SK-N-MC (cell line): ENCODE measurements around the gene ZNF496.

ENCODE experiments used
- DNase-seq: peaks from one replicate; pipeline ENCODE4 v3.0.0-alpha.2; 2011; ENCODE audit warnings: low read depth, low spot score
- H3K27ac ChIP-seq: fragments of 200-600 bp; sonication (generic); 2 replicates; pipeline ENCODE4 v1.5.1; 2016; ENCODE audit warnings: mixed run types
- H3K36me3 ChIP-seq: fragments of 200-600 bp; sonication (generic); 2 replicates; pipeline ENCODE4 v1.6.1; 2017; ENCODE audit warnings: antibody characterized with exemption, low read length, mixed read lengths; ENCODE audit not compliant: insufficient read depth
- H3K4me3 ChIP-seq: fragments of 200-600 bp; sonication (generic); 2 replicates; pipeline ENCODE4 v1.5.1; 2016
- H3K9ac ChIP-seq: fragments of 200-600 bp; sonication (generic); 2 replicates; pipeline ENCODE4 v1.8.0; 2017; ENCODE audit warnings: mixed run types, mixed read lengths; ENCODE audit not compliant: insufficient read length
- H3K9me3 ChIP-seq: fragments of 200-600 bp; sonication (generic); 2 replicates; pipeline ENCODE4 v1.6.1; 2017; ENCODE audit warnings: low read depth, mild to moderate bottlenecking, antibody characterized with exemption, low read length, moderate library complexity, mixed read lengths
- EZH2 ChIP-seq: fragments of 200-600 bp; sonication (generic); IDR thresholded peaks from one replicate; pipeline ENCODE4 v1.6.1; 2017; ENCODE audit warnings: antibody characterized with exemption
- FOXP2 ChIP-seq: optimal IDR thresholded peaks from 2 replicates; pipeline ENCODE3; 2011; ENCODE audit warnings: mild to moderate bottlenecking, moderate library complexity; ENCODE audit not compliant: insufficient read depth; ENCODE audit errors: extremely low read length, control extremely low read depth
- POLR2AphosphoS5 ChIP-seq: IDR thresholded peaks from 2 replicates; pipeline ENCODE4 v1.6.1; 2012; ENCODE audit warnings: mild to moderate bottlenecking, low read depth, low read length, borderline replicate concordance

Gene ZNF496

GRCh38 chr1:247247568-247247967 lies 84.1 kb downstream of the ZNF496 start:
- H3K4me3 ChIP-seq, result no peak overlapping the region
- TF ChIP-seq EZH2 (no peak), FOXP2 (no peak), POLR2AphosphoS5 (no peak)
- H3K9me3 ChIP-seq, result no peaks in the 10 kb centered on the region

More at GRCh38 chr1:247247568-247247967, 84.1 kb downstream of the ZNF496 start:
- Histone ChIP-seq H3K36me3 (no peaks in the 10 kb centered on the region), H3K9ac (no peak overlapping the region), H3K27ac (no peak overlapping the region)
- no peak for DNase-seq
